Measurements from ENCODE around the gene CSRP2.

The CSRP2 gene

GRCh38 chr12:76878899-76879709 is at the start of gene CSRP2:
CSRP2 (minus strand) TSS chr12:76879019; CDS start chr12:76866260, 12,759 bp downstream.
- peak; percentile 77 to 86 for DNase-seq

GRCh38 chr12:76927170-76927784 is 48.5 kb upstream of the CSRP2 start:
- DNase-seq = peak; percentile 89 to 92

- no peak for DNase-seq
These were observed 46.3 kb upstream of the CSRP2 start for GRCh38 chr12:76925135-76925534.

- DNase-seq = no peak
These were observed 44.0 kb upstream of the CSRP2 start for GRCh38 chr12:76922866-76923265.

- no peak for DNase-seq
These were observed 43.3 kb upstream of the CSRP2 start for GRCh38 chr12:76921891-76922664.

GRCh38 chr12:76921100-76921471 is 42.3 kb upstream of the CSRP2 start:
- DNase-seq = no peak

- no peak for DNase-seq
These were observed 41.6 kb upstream of the CSRP2 start for GRCh38 chr12:76920172-76921099.

GRCh38 chr12:76919383-76920171 is 40.8 kb upstream of the CSRP2 start:
- DNase-seq = no peak

GRCh38 chr12:76916170-76916540 is 37.3 kb upstream of the CSRP2 start:
- DNase-seq = no peak

GRCh38 chr12:76915361-76916169 is 36.7 kb upstream of the CSRP2 start:
- DNase-seq = no peak

GRCh38 chr12:76914102-76914859 is 35.5 kb upstream of the CSRP2 start:
- no peak for DNase-seq

GRCh38 chr12:76909290-76909689 is 30.5 kb upstream of the CSRP2 start:
- DNase-seq = no peak

- DNase-seq = no peak
These were observed 29.6 kb upstream of the CSRP2 start for GRCh38 chr12:76908303-76909017.

GRCh38 chr12:76901628-76902380 is 23.0 kb upstream of the CSRP2 start:
- DNase-seq = no peak

GRCh38 chr12:76899522-76899921 is 20.7 kb upstream of the CSRP2 start:
- no peak for DNase-seq

- no peak for DNase-seq
These were observed 19.6 kb upstream of the CSRP2 start for GRCh38 chr12:76898442-76898841.

- no peak for DNase-seq
These were observed 17.5 kb upstream of the CSRP2 start for GRCh38 chr12:76896274-76896673.

GRCh38 chr12:76895796-76896195 is 17.0 kb upstream of the CSRP2 start:
- DNase-seq = no peak

GRCh38 chr12:76891609-76892008 is 12.8 kb upstream of the CSRP2 start:
- no peak for DNase-seq
